Stimulated activated CD4-positive, alpha-beta T cell treated with anti-CD3 and anti-CD28 coated beads, Interleukin-15, amount 100 ng/mL, for 24 hours (primary cell): Measurements from ENCODE around the gene PLCXD1.
"Not testable (repeated sequence)": the region's sequence is repeated elsewhere in the genome, so short reads cannot be mapped to it uniquely, and the experiment has no call there.

Experiments used
- DNase-seq: peaks from one replicate; pipeline ENCODE4 v3.0.0-alpha.2; 2020

The PLCXD1 gene

DNA sequence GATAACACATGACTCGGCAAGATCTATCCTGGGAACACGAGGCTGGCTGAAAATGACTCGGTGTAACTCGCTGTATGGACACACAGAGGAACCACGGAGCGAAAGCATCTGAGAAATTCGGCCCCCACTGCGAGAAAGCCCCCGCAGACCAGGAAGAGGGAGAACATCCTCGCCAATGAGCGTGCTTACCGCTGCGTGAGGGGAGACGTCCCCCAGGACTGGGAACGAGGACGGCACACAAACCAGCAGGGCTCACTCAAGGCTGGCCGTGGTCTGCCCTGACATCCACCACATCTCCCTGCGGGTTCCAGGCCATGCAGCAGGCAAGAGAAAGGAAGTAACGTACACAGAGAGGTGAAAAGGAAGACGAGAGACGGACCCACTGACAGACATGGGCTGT, 55.0 kb downstream of the PLCXD1 start:
- no peak for DNase-seq

DNA sequence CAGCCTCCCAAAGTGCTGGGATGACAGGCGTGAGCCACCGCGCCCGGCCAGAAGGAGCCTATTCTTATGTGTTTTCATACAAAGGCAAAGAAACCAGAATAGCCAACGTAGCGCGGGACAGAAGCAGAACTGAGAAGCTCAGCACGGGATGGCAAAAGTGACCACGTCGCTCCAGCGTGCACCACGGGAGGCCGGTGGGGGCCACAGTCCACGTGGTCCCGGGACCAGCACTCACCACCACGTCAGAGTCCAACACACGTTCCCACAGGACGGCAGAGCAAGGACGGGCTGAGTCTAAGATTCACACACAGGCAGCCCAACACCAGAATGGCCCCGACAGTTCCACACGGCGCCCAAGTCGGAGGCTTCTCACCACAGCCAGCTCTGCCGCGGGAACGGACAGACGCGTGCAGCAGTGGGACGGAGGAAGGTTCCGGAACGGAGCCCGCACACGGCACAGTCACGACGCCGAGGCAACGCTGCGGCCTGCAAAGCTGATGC, 56.2 kb downstream of the PLCXD1 start:
- no peak for DNase-seq

GRCh38 chrX:338281-338835, 57.2 kb downstream of the PLCXD1 start:
- no peak for DNase-seq

DNA sequence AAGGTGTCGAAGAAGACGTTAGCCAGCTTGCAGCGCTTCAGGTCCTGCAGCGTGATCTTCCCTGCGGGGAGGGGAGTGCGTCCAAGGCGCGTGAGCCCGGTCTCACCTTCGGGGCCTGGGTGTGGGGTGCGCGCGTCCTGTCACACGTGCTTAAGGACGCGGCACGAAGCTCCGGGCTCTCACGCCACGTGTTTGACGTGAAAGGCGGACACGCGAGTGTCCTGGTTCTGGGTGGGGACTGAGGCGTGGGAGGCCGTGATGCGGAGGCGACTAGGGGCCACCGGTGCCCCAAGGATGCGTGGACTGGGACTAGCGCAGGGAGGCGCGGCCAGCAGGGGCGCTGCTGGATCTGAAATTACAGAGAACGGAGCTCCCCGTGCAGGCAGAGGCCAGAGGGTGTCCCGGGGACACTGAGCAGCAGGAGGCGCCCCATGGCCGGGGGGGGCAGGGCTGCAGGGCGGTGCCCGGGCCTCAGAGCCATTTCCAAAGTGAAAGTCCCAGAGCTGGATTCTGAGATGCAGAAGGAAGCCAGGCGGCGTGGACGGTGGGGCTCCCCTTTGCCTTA, 57.7 kb downstream of the PLCXD1 start:
- no peak for DNase-seq

DNA sequence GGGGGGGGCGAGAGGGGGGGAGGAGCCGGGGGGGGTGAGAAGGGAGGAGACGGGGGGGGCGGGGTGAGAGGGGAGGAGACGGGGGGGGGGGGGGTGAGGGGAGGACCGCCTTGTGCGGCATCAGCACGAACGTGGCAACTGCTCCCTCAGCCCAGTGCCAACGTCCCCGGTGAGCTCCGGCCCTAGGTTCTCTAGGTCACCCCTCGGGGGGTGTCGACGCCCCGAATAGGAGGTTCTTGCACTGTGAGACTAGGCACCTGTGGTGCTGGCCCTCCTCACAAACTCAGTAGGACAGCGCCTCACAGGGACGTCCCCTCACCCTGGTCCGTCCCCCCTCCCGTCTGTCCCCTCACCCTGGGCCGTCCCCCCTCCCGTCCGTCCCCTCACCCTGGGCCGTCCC, 58.9 kb downstream of the PLCXD1 start:
- no peak for DNase-seq

GRCh38 chrX:340641-341423, 59.7 kb downstream of the PLCXD1 start:
- no peak for DNase-seq

DNA sequence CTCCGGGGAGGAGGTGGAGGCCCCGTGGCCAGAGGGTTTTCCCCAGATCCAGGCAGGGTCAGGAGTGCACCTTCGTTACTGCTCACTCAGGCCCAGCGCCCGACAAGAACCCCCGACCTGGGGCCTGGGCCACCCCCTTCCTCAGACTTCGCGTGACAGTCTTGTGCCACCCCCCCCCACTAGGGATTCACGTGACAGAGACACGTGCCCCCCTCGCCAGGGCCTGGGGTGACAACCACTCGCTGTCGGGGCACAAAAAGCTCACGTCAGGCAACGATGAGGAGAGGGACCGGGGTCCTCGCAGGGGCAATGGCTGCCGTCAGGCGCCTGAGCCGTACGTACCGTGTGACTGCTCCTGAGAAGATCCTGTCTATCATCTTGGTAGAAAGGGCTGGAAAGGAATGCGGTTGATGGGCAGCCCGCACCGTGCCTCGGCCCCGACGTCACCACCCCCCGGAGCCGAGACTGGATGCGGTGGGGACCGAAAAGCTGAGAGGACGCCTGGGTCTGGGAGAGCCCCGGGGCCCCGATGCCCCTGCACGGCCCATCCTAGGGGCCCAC, 60.4 kb downstream of the PLCXD1 start:
- DNase-seq: no peak

GRCh38 chrX:344371-344901, 63.3 kb downstream of the PLCXD1 start:
- DNase-seq: no peak

DNA sequence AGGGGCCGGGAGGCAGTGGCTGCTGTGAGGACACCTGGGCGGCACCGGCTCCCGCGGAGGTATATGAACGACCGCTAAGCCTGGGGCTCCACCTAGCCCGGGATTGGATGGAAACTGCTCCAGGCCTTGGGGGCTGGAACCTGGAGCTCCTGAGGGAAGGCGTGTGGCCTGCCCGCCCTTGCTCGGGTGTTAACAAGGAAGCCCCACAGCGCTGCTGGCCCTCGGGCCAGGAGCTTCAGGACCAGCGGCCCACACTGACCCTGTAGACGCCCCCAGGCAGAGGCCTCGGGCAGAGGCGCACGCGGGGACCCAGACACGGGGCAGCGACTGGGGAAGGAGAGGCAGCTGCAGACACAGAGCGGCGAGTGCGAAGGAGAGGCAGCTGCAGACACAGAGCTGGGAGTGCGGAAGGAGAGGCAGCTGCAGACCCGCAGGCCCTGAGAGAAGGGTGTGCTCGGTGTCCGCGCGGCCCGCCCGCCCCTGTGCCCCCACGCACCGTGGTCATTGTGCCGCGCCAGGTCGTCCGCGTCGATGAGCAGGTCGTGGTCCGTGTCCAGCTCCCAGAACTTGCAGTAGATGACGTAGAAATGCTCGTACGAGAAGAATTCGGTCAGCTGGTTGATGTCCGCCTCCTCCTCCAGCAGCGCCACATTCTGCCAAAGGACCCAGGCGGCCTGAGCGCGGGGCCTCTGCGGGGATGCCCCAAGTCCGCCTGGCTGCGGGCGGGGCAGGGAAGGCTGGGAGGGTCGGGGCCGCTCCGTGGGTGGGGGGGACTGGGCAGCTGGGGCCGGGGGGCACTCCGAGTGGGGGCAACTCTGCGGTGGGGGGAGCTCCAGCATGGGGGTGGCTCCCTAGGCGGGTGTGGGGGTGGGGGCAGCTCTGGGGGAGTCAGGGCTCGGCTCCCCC, 64.1 kb downstream of the PLCXD1 start:
- DNase-seq: no peak

GRCh38 chrX:346034-346813, 65.0 kb downstream of the PLCXD1 start:
- DNase-seq: no peak

- DNase-seq: no peak
Observed at GRCh38 chrX:347351-348117, 66.4 kb downstream of the PLCXD1 start.

DNA sequence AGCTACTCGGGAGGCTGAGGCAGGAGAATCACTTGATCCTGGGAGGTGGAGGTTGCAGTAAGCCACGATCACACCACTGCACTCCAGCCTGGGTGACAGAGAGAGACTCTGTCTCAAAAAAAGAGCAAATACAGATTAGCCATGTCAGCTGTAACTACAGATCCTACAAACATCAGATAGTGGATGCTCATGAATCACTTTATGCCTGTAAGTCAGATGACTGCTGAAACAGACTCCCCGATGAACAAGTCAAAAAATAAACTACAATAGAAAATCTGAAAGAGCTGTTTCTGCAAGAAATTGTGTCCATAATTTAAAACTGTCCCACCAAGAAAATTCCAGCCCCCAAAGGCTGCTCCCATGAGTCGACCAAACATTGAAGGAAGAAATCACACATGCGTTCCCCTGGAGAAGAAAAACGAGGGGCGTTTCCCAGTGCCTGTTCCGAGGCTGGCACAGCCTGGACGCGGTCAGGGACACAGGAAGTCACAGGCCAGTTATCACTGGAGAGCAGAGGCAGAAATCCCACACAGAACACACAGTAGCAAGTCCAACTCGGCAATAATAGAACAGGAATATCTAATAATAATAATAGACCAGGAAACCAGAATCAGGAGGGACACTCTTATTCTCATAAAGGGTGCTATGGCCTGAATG, 67.4 kb downstream of the PLCXD1 start:
- DNase-seq: no peak

DNA sequence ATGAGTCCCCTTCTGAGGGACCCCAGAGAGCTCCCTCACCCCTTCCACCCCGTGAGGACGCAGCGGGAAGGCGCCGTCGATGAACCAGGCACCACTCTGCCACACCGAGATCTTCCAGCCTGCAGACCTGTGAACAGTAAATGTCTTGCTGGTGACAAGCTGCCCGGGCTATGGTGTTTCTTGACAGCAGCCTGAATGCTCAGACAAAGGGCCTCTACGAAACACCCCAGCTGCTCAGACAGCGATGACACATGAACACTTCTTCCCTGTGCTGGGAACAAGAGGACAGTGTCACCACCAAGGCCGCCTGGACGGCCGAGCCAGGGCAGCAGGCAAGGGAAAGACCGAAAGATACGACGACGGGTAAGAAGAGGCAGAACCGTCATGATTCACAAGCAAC, 68.0 kb downstream of the PLCXD1 start:
- no peak for DNase-seq

DNA sequence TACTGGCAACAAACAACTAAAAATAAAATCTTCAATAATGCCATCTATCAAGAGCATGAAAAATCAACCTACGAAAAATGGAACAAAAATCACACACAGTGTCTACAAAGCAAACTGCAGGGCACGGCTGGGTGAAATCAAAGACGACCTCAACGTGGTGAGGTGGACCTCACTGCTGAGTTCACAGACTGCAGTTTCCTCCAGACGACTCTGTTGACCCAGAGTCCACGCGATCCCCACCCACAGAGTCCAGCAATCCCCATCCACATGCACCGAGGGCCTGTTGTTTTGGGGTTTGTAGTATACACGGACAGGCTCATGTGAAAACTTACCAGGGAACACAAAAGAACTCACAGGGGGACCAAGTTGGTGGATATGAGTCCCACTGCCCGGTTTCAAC, 68.5 kb downstream of the PLCXD1 start:
- no peak for DNase-seq

- no peak for DNase-seq
Observed at GRCh38 chrX:350148-350533, 69.0 kb downstream of the PLCXD1 start.

DNA sequence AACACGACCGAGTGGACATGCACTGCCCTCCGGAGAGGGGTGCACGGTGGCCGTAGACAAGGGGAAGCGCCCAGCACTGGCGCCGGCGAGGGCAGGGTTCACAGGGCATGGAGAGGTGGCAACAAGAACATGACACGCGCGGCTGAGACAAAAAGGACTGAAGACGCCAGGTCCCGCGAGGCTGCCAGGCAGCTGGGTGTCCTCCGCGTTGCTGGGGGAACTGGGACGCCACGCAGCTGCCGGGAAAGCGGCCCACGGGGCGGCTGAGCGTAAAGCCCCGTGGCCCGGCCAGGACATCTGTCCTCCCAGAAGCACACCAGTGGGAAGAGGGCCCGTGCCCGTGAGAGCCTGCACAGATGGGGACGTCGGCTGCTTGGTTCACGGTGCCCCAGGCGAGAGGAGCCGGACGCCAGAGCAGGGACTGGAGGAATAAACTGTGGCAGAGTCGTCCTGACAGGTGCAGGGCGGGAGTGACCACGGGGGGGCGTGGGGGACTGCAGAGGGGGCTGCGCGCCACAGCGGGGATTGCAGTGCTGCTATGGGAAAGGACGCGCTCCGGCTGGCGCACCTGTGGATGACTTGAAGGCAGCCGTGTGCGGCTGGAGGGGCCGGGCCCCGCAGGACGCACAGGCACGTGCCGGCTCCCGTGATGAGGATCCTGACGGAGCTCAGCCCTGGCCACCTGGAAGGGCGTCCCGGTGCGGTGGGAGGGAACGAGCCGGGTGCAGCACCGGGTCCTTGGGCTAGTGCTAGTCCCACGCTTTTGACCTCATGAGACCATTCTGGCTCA, 69.5 kb downstream of the PLCXD1 start:
- no peak for DNase-seq

DNA sequence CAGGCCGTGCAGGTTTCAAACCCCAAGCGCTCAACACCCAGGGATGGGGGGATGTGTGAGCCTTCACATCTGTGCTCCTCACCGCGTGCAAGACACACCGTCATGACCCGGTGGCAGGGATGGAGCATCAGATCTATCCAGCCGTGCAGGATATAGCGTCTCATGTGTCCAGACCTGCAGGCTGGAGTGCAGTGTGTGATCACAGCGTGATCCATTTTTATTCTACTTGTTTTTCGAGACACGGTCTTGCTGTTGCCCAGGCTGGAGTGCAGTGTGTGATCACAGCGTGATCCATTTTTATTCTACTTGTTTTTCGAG, 70.1 kb downstream of the PLCXD1 start:
- not testable (repeated sequence) for DNase-seq

GRCh38 chrX:351736-352135, 70.6 kb downstream of the PLCXD1 start:
- DNase-seq: no peak

GRCh38 chrX:352181-352580, 71.0 kb downstream of the PLCXD1 start:
- DNase-seq: no peak
